Measurements from ENCODE around the gene RXFP3. TPM values are rescaled to one million over a fixed set of nuclear protein-coding genes. Genes with fewer than 3 reads are reported as not detected.

RXFP3 gene
- polyA plus RNA-seq, 1 experiment: not detected

GRCh38 chr5:33925278-33925677 is 10.9 kb upstream of the RXFP3 start:
- no peak for TF ChIP-seq CTCF (IDR thresholded peaks at IDR 0.05; ENCODE audit: low read depth, low read length)
- ChIA-PET POLR2A (no interaction called here), CTCF (interaction anchor here (0.9 kb wide), 1 partner anchor 9 kb away, joined by 4 read pairs; no protein-coding TSS in a partner anchor)
- no peak overlapping the region for H3K27ac ChIP-seq (ENCODE audit: low read depth, low read length)
- peaks cover 12% of the 10 kb centered on the region for H3K27me3 ChIP-seq (ENCODE audit: control insufficient read depth, insufficient read depth, low read length)
- no peaks in the 10 kb centered on the region for H3K9me3 ChIP-seq (ENCODE audit: control insufficient read depth, insufficient read depth, low read length)
- no peak overlapping the region for H3K4me3 ChIP-seq (ENCODE audit: low read depth, low read length)
- no peak for DNase-seq (ENCODE audit: low read depth, low spot score)

GRCh38 chr5:33927685-33928084 is 8.5 kb upstream of the RXFP3 start:
- DNase-seq (ENCODE audit: low read depth, low spot score): no peak
- Histone ChIP-seq H3K9me3 (ENCODE audit: control insufficient read depth, insufficient read depth, low read length) (no peaks in the 10 kb centered on the region), H3K4me3 (ENCODE audit: low read depth, low read length) (no peak overlapping the region), H3K27ac (ENCODE audit: low read depth, low read length) (no peak overlapping the region), H3K27me3 (ENCODE audit: control insufficient read depth, insufficient read depth, low read length) (peaks cover 3% of the 10 kb centered on the region)
- ChIA-PET POLR2A (no interaction called here), CTCF (no interaction called here)
- no peak for TF ChIP-seq CTCF (IDR thresholded peaks at IDR 0.05; ENCODE audit: low read depth, low read length)

GRCh38 chr5:33928283-33928682 is 7.9 kb upstream of the RXFP3 start:
- DNase-seq (ENCODE audit: low read depth, low spot score): no peak
- no peak overlapping the region for H3K27ac ChIP-seq (ENCODE audit: low read depth, low read length)
- peaks cover 3% of the 10 kb centered on the region for H3K27me3 ChIP-seq (ENCODE audit: control insufficient read depth, insufficient read depth, low read length)
- TF ChIP-seq CTCF (IDR thresholded peaks at IDR 0.05; ENCODE audit: low read depth, low read length): no peak
- ChIA-PET CTCF (no interaction called here), POLR2A (no interaction called here)
- H3K4me3 ChIP-seq (ENCODE audit: low read depth, low read length): no peak overlapping the region
- no peaks in the 10 kb centered on the region for H3K9me3 ChIP-seq (ENCODE audit: control insufficient read depth, insufficient read depth, low read length)

- no peak for DNase-seq (ENCODE audit: low read depth, low spot score)
- CTCF ChIA-PET: no interaction called here
- POLR2A ChIA-PET: no interaction called here
Observed at GRCh38 chr5:33929925-33930690, 6.1 kb upstream of the RXFP3 start.

More at GRCh38 chr5:33929925-33930690, 6.1 kb upstream of the RXFP3 start:
- H3K9me3 ChIP-seq (ENCODE audit: control insufficient read depth, insufficient read depth, low read length): no peaks in the 10 kb centered on the region
- TF ChIP-seq CTCF (IDR thresholded peaks at IDR 0.05; ENCODE audit: low read depth, low read length): no peak
- no peaks in the 10 kb centered on the region for H3K27me3 ChIP-seq (ENCODE audit: control insufficient read depth, insufficient read depth, low read length)
- H3K4me3 ChIP-seq (ENCODE audit: low read depth, low read length): no peak overlapping the region
- H3K27ac ChIP-seq (ENCODE audit: low read depth, low read length): no peak overlapping the region

Measured in AG04450 (cell line).